BE2C (cell line): ENCODE measurements around the gene CERS1.
A peak's percentile ranks its signal among the peaks of the same experiment; 100 is the strongest.

ENCODE experiments used
- DNase-seq: peaks from one replicate; pipeline ENCODE4 v3.0.0-alpha.2; 2020
- H3K27me3 ChIP-seq: fragments of 250-450 bp; sonication (Bioruptor Pico); 2 replicates; pipeline ENCODE4 v1.5.1; 2020; ENCODE audit warnings: mild to moderate bottlenecking
- H3K36me3 ChIP-seq: fragments of 250-450 bp; sonication (Bioruptor Pico); 2 replicates; pipeline ENCODE4 v1.5.1; 2020; ENCODE audit warnings: mild to moderate bottlenecking
- H3K4me1 ChIP-seq: fragments of 250-450 bp; sonication (Bioruptor Pico); 2 replicates; pipeline ENCODE4 v1.5.1; 2020
- H3K4me3 ChIP-seq: 2 replicates; pipeline ENCODE4 v1.5.1; 2011; ENCODE audit warnings: low read depth, low read length
- H3K9me3 ChIP-seq: fragments of 250-450 bp; sonication (Bioruptor Pico); 2 replicates; pipeline ENCODE4 v1.5.1; 2020
- TF ChIP-seq, protein P1 (sequence below): IDR thresholded peaks from 2 replicates; pipeline ENCODE4 v1.5.1; 2012; ENCODE audit warnings: mild to moderate bottlenecking, low read depth, low read length

Gene CERS1

GRCh38 chr19:18897094-18898029, 1.4 kb upstream of the CERS1 start:
- Histone ChIP-seq H3K36me3 (no peaks in the 10 kb centered on the region), H3K4me3 (no peak overlapping the region), H3K9me3 (no peaks in the 10 kb centered on the region), H3K27me3 (no peaks in the 10 kb centered on the region), H3K4me1 (peaks cover 12% of the 10 kb centered on the region)
- TF ChIP-seq, protein P1, sequence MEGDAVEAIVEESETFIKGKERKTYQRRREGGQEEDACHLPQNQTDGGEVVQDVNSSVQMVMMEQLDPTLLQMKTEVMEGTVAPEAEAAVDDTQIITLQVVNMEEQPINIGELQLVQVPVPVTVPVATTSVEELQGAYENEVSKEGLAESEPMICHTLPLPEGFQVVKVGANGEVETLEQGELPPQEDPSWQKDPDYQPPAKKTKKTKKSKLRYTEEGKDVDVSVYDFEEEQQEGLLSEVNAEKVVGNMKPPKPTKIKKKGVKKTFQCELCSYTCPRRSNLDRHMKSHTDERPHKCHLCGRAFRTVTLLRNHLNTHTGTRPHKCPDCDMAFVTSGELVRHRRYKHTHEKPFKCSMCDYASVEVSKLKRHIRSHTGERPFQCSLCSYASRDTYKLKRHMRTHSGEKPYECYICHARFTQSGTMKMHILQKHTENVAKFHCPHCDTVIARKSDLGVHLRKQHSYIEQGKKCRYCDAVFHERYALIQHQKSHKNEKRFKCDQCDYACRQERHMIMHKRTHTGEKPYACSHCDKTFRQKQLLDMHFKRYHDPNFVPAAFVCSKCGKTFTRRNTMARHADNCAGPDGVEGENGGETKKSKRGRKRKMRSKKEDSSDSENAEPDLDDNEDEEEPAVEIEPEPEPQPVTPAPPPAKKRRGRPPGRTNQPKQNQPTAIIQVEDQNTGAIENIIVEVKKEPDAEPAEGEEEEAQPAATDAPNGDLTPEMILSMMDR: no peak
- DNase-seq: no peak

DNA sequence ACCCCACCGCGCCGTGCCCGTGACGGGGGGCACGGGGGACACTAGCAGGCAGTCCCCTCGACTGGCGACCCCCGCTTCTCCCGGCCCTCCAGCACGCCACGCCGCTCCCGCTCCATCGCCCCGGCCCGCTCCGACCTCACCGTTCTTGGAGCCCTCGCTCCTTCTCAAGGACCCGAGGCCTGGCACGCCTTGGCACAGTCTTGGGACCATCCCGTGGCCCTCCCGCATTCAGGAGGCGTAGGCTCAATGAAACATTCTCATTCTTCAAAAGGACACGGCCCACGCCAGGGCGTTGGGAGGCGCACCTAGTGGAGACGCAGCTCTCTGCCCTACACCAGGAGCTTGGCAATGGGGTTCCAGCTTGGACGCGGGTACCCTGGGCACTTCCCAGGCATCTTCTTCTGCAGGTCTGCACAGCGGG, 473 bp upstream of the CERS1 start:
- Histone ChIP-seq H3K36me3 (no peaks in the 10 kb centered on the region), H3K27me3 (no peaks in the 10 kb centered on the region), H3K4me1 (peaks cover 12% of the 10 kb centered on the region), H3K4me3 (no peak overlapping the region), H3K9me3 (no peaks in the 10 kb centered on the region)
- no peak for DNase-seq
- TF ChIP-seq, protein P1: no peak

DNA sequence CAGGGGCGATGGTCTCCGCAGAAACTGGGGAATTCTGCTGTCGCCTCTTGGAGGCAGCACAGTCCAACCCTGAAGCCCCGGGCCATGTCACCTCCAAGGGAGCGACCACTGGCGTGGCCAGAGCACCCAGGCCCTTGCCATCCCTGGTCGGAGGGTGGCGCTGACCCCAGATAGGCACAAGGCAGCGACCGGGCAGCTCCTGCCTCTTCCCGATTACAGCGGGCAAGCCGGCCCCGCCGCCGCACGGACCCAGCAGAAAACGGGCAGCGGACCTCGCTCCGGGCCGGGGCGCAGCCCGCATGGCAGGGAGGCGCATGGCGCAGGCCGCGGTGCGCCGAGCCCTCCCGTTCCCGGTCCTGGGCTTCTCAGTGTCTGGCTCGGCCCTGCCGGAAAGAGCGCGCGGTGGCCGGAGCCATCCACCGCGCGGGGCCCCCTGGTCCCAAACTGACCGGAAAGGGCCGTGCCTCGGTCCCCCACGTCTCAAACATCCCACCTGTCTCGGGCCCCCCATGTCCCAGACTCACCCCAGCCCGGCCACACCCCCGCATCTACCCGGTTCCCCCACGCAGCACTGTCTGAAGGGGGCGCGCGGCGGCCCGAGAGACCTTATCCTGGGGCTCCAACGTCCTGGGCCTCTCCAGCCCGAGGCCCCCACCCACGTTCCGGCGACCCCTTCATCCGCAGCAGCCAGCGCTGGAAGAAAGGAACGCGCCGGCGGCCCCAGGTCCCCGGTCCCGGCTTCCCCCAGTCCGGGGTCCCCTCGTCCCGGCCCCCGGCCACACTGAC, 727 bp downstream of the CERS1 start:
- no peaks in the 10 kb centered on the region for H3K9me3 ChIP-seq
- peak overlapping the region; percentile 61 for H3K4me3 ChIP-seq
- H3K36me3 ChIP-seq: no peaks in the 10 kb centered on the region
- TF ChIP-seq, protein P1: peak; percentile 50
- H3K4me1 ChIP-seq: peaks cover 12% of the 10 kb centered on the region
- H3K27me3 ChIP-seq: no peaks in the 10 kb centered on the region
- DNase-seq: peak; percentile 76

DNA sequence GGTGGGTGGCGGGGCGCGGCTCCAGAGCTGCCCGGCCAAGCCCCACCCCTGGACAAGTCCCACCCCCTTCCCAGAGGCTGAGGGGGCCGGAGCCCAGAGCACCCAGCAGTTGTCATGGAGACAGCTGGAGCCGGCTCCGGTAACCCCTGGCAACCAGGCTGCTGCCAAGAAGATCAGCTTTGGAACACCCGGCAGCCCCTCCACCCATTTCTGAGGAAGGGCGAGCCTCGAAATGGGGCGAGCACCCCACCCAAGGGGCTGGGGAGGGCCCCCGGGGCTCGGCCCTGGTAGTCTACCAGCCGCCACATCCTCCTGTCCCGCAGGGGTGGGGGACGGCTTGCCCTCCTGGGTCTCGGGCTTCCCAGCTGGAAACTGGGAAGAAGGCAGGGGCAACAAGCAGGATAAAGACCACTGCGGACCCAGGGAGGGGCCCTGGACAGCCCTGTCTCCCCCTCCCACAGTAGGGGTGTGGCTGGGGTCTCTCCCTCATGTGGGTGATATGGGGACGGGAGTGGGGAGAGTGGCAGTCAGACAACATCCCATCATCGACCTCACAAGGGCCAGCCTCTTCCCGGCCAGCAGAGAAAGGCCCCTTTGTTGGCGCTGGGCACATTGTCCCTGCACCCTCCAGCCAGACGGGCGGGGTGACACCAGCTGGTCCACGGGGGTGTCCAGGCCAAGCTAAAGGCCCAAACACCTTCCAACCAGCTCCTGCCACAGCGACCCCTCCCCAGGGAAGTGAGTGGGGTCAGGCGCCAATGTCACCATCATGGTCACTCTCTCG, 1.5 kb downstream of the CERS1 start:
- TF ChIP-seq, protein P1: no peak
- H3K4me3 ChIP-seq: peak overlapping the region; percentile 61
- no peaks in the 10 kb centered on the region for H3K36me3 ChIP-seq
- no peaks in the 10 kb centered on the region for H3K9me3 ChIP-seq
- H3K27me3 ChIP-seq: no peaks in the 10 kb centered on the region
- peaks cover 12% of the 10 kb centered on the region for H3K4me1 ChIP-seq
- peak; percentile 90 for DNase-seq

DNA sequence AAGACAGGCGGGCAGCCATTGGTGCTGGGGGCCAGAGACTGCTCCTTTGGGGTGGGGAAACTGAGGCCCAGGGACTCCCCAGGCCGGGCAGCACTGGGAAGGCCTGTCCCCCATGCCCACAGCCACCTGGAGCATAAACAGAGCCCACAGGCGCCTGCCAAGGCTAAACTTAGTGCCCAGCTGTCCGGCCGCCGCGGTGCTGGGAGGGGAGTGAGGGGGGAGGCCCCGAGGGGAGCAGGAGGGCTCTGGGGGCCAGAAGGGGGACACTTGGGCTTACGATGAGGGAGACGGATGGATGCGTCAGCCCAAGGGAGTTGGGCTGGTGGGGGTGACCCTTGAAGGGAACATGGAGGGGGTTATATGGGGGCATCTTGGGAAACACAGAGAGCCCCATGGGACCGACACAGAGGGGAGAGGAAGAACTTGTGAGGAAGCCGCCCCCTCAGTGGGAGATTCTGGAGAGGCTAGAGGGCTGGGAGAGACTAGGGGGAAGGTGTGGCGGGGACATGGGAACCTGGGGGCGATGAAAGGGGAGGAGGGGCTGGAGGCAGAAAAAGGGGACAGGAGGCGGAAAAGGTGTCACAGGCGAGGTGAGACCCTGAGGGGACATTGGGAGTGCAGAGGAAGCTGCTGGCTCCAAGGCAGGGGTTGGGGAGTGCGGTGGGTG, 2.2 kb downstream of the CERS1 start:
- Histone ChIP-seq H3K4me1 (peaks cover 11% of the 10 kb centered on the region), H3K36me3 (no peaks in the 10 kb centered on the region), H3K4me3 (no peak overlapping the region), H3K9me3 (no peaks in the 10 kb centered on the region), H3K27me3 (no peaks in the 10 kb centered on the region)
- TF ChIP-seq, protein P1: no peak
- no peak for DNase-seq
